Karpas-422 (cell line): ENCODE results near the gene KDELR3. TPM values are rescaled to one million over a fixed set of nuclear protein-coding genes. Genes with fewer than 3 reads are reported as not detected.

Experiments
- DNase-seq: peaks from one replicate; pipeline ENCODE4 v3.0.0-alpha.2; 2015
- H2AFZ ChIP-seq: fragments of 200-600 bp; sonication (generic); 2 replicates; pipeline ENCODE4 v1.6.1; 2014; ENCODE audit warnings: antibody characterized with exemption, low read length, mixed read lengths
- H3K27ac ChIP-seq: fragments of 200-600 bp; sonication (generic); 2 replicates; pipeline ENCODE4 v1.5.1; 2014; ENCODE audit warnings: mild to moderate bottlenecking, low read length, moderate library complexity
- H3K27me3 ChIP-seq: fragments of 200-600 bp; sonication (generic); 2 replicates; pipeline ENCODE4 v1.6.1; 2014; ENCODE audit warnings: low read length, mixed read lengths
- H3K36me3 ChIP-seq: fragments of 200-600 bp; sonication (generic); 2 replicates; pipeline ENCODE4 v1.6.1; 2014; ENCODE audit warnings: low read length, mixed read lengths; ENCODE audit not compliant: insufficient read depth
- H3K4me1 ChIP-seq: fragments of 200-600 bp; sonication (generic); 2 replicates; pipeline ENCODE4 v1.6.1; 2014; ENCODE audit warnings: mild to moderate bottlenecking, low read length, mixed read lengths
- H3K4me2 ChIP-seq: fragments of 200-600 bp; sonication (generic); 2 replicates; pipeline ENCODE4 v1.6.1; 2014; ENCODE audit warnings: low read length, low read depth, mild to moderate bottlenecking; ENCODE audit not compliant: poor library complexity, severe bottlenecking
- H3K4me3 ChIP-seq: fragments of 200-600 bp; sonication (generic); 2 replicates; pipeline ENCODE4 v1.5.1; 2014; ENCODE audit warnings: mild to moderate bottlenecking, antibody characterized with exemption, low read length, mixed read lengths
- H3K79me2 ChIP-seq: fragments of 200-600 bp; sonication (generic); 2 replicates; pipeline ENCODE4 v1.6.1; 2014; ENCODE audit warnings: mild to moderate bottlenecking, low read length, mixed read lengths
- H3K9ac ChIP-seq: fragments of 200-600 bp; sonication (generic); 2 replicates; pipeline ENCODE4 v1.6.0; 2014; ENCODE audit warnings: low read length
- H3K9me2 ChIP-seq: fragments of 200-600 bp; sonication (generic), shearing (Covaris generic); replicated peaks from 2 replicates; pipeline ENCODE4 v1.6.0; 2014; ENCODE audit warnings: mild to moderate bottlenecking, low read length, moderate library complexity; ENCODE audit not compliant: insufficient read depth
- H3K9me3 ChIP-seq: fragments of 300-700, 200-600 bp; sonication (generic); 2 replicates; pipeline ENCODE4 v1.6.1; 2014; ENCODE audit warnings: low read length, mixed read lengths
- H4K20me1 ChIP-seq: fragments of 200-600 bp; sonication (generic); 2 replicates; pipeline ENCODE4 v1.6.1; 2014; ENCODE audit warnings: mild to moderate bottlenecking, antibody characterized with exemption, low read length, low read depth; ENCODE audit not compliant: insufficient read depth
- total RNA-seq: library from RNA; depleted of rRNA; stranded (reverse); fragments of >200 nt; shearing (Covaris generic); gene quantifications from 2 replicates; pipeline ENCODE4 v1.2.3, GENCODE V29; 2014; ENCODE audit warnings: low replicate concordance

KDELR3 gene
- total RNA-seq, 1 experiment from 2014 or later = not detected

GRCh38 chr22:38451864-38452263 lies 16.0 kb upstream of the KDELR3 start:
- Histone ChIP-seq H3K4me3 (no peak overlapping the region), H3K4me1 (no peaks in the 10 kb centered on the region), H3K27ac (no peak overlapping the region), H3K79me2 (no peaks in the 10 kb centered on the region), H3K9me2 (no peaks in the 10 kb centered on the region), H3K4me2 (no peak overlapping the region), H2AFZ (no peak overlapping the region), H3K9ac (no peak overlapping the region), H3K36me3 (no peaks in the 10 kb centered on the region), H3K9me3 (no peaks in the 10 kb centered on the region), H4K20me1 (no peaks in the 10 kb centered on the region), H3K27me3 (no peaks in the 10 kb centered on the region)
- no peak for DNase-seq

GRCh38 chr22:38452373-38453065 lies 15.4 kb upstream of the KDELR3 start:
- DNase-seq = no peak
- Histone ChIP-seq H4K20me1 (no peaks in the 10 kb centered on the region), H3K27me3 (no peaks in the 10 kb centered on the region), H3K9me3 (no peaks in the 10 kb centered on the region), H3K27ac (no peak overlapping the region), H3K4me2 (no peak overlapping the region), H3K79me2 (no peaks in the 10 kb centered on the region), H3K9ac (no peak overlapping the region), H3K4me1 (no peaks in the 10 kb centered on the region), H3K9me2 (no peaks in the 10 kb centered on the region), H2AFZ (no peak overlapping the region), H3K4me3 (no peak overlapping the region), H3K36me3 (no peaks in the 10 kb centered on the region)

- no peak overlapping the region for H3K4me2 ChIP-seq
- H3K4me3 ChIP-seq = no peak overlapping the region
- H3K27ac ChIP-seq = no peak overlapping the region
- no peaks in the 10 kb centered on the region for H3K9me3 ChIP-seq
- no peaks in the 10 kb centered on the region for H3K9me2 ChIP-seq
- no peaks in the 10 kb centered on the region for H4K20me1 ChIP-seq
- H3K9ac ChIP-seq = no peak overlapping the region
- H3K27me3 ChIP-seq = no peaks in the 10 kb centered on the region
- H3K36me3 ChIP-seq = no peaks in the 10 kb centered on the region
- no peak for DNase-seq
- no peak overlapping the region for H2AFZ ChIP-seq
- no peaks in the 10 kb centered on the region for H3K79me2 ChIP-seq
- no peaks in the 10 kb centered on the region for H3K4me1 ChIP-seq
Measured at GRCh38 chr22:38453066-38453672, 14.7 kb upstream of the KDELR3 start.

GRCh38 chr22:38453996-38454352 lies 13.9 kb upstream of the KDELR3 start:
- Histone ChIP-seq H3K36me3 (no peaks in the 10 kb centered on the region), H3K4me2 (no peak overlapping the region), H4K20me1 (no peaks in the 10 kb centered on the region), H3K9me2 (no peaks in the 10 kb centered on the region), H3K27me3 (no peaks in the 10 kb centered on the region), H3K4me3 (no peak overlapping the region), H2AFZ (no peak overlapping the region), H3K27ac (no peak overlapping the region), H3K9me3 (no peaks in the 10 kb centered on the region), H3K9ac (no peak overlapping the region), H3K79me2 (no peaks in the 10 kb centered on the region), H3K4me1 (no peaks in the 10 kb centered on the region)
- no peak for DNase-seq

- no peaks in the 10 kb centered on the region for H3K36me3 ChIP-seq
- H3K9me2 ChIP-seq = no peaks in the 10 kb centered on the region
- no peaks in the 10 kb centered on the region for H3K27me3 ChIP-seq
- no peak overlapping the region for H3K4me3 ChIP-seq
- no peaks in the 10 kb centered on the region for H4K20me1 ChIP-seq
- H3K4me2 ChIP-seq = no peak overlapping the region
- no peaks in the 10 kb centered on the region for H3K9me3 ChIP-seq
- no peak overlapping the region for H2AFZ ChIP-seq
- H3K27ac ChIP-seq = no peak overlapping the region
- DNase-seq = no peak
- H3K4me1 ChIP-seq = no peaks in the 10 kb centered on the region
- no peaks in the 10 kb centered on the region for H3K79me2 ChIP-seq
- no peak overlapping the region for H3K9ac ChIP-seq
Measured at GRCh38 chr22:38454353-38455075, 13.4 kb upstream of the KDELR3 start.

- no peak within 1 kb of the TSS for H3K9ac ChIP-seq
- no peaks in the 10 kb centered on the region for H3K27me3 ChIP-seq
- DNase-seq = no peak
- no peaks in the 10 kb centered on the region for H4K20me1 ChIP-seq
- H3K4me3 ChIP-seq = no peak within 1 kb of the TSS
- no peak within 1 kb of the TSS for H3K4me2 ChIP-seq
- no peaks in the 10 kb centered on the region for H3K4me1 ChIP-seq
- no peaks in the 10 kb centered on the region for H3K9me2 ChIP-seq
- no peaks in the 10 kb centered on the region for H3K36me3 ChIP-seq
- H3K9me3 ChIP-seq = no peaks in the 10 kb centered on the region
- H3K27ac ChIP-seq = no peak within 1 kb of the TSS
- no peaks in the 10 kb centered on the region for H3K79me2 ChIP-seq
- no peak within 1 kb of the TSS for H2AFZ ChIP-seq
Measured at GRCh38 chr22:38455076-38455529, 12.8 kb upstream of the KDELR3 start, which contains the start of gene KCNJ4. KCNJ4 (minus strand) TSS chr22:38455199; CDS start chr22:38428132, 27,067 bp downstream.

- H3K9ac ChIP-seq = no peak overlapping the region
- no peaks in the 10 kb centered on the region for H3K9me3 ChIP-seq
- H3K27ac ChIP-seq = no peak overlapping the region
- H2AFZ ChIP-seq = no peak overlapping the region
- no peak for DNase-seq
- H3K4me3 ChIP-seq = no peak overlapping the region
- H3K79me2 ChIP-seq = no peaks in the 10 kb centered on the region
- H3K36me3 ChIP-seq = no peaks in the 10 kb centered on the region
- no peaks in the 10 kb centered on the region for H3K27me3 ChIP-seq
- H3K9me2 ChIP-seq = no peaks in the 10 kb centered on the region
- no peaks in the 10 kb centered on the region for H4K20me1 ChIP-seq
- H3K4me1 ChIP-seq = no peaks in the 10 kb centered on the region
- no peak overlapping the region for H3K4me2 ChIP-seq
Measured at GRCh38 chr22:38455530-38456271, 12.2 kb upstream of the KDELR3 start.
